ENCODE measurements around the gene RC3H2.

GRCh38 chr9:122950263-122950662 lies 45.1 kb upstream of the RC3H2 start:
- TF ChIP-seq CREB1 (IDR thresholded peaks at IDR 0.05) (no peak), CTCF (IDR thresholded peaks at IDR 0.05; ENCODE audit: control extremely low read depth in 1 of 3, insufficient read depth in 1 of 3, low read depth in 1 of 3, low read length in 3 of 3) (no peak), POLR2AphosphoS5 (IDR thresholded peaks at IDR 0.05; ENCODE audit: low read depth, low read length) (no peak), CHD2 (IDR thresholded peaks at IDR 0.05; ENCODE audit: low read length) (no peak), YY1 (IDR thresholded peaks at IDR 0.05; ENCODE audit: low read depth, low read length) (no peak), RFX5 (IDR thresholded peaks at IDR 0.05; ENCODE audit: borderline replicate concordance, low read depth, low read length) (no peak), EP300 (IDR thresholded peaks at IDR 0.05; ENCODE audit: borderline replicate concordance in 1 of 2, low read depth in 2 of 2, low read length in 2 of 2) (no peak), MAX (IDR thresholded peaks at IDR 0.05) (no peak), MAFK (IDR thresholded peaks at IDR 0.05; ENCODE audit: low read depth, low read length) (no peak), POLR2A (IDR thresholded peaks at IDR 0.05; ENCODE audit: control extremely low read depth in 1 of 2, low read depth in 2 of 2, low read length in 2 of 2) (no peak), TBP (IDR thresholded peaks at IDR 0.05; ENCODE audit: low read depth, low read length) (no peak), GABPA (IDR thresholded peaks at IDR 0.05; ENCODE audit: borderline replicate concordance, insufficient read depth, low read length) (no peak), ZNF274 (IDR thresholded peaks at IDR 0.05; ENCODE audit: borderline replicate concordance, extremely low read depth, low read length) (no peak), EZH2 (IDR thresholded peaks at IDR 0.05; ENCODE audit: low read depth, low read length, severe bottlenecking) (no peak)
